ENCODE results near the gene TAC4.

Gene TAC4

DNA sequence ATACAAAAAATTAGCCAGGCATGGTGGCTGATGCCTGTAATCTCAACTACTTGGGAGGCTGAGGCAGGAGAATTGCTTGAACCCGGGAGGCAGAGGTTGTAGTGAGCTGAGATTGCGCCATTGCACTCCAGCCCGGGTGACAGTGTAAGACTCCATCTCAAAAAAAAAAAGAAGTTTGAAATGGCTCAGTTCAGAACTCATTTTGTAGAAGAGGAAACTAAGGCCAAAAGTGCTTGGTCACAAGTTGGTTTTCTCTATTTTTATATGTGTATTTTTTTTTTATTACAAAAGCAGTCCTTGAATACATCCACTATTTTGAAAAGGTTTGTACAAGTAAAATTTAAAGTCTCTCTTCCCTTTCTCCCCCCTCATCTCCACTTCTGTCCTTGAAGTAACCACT, 5.5 kb downstream of the TAC4 start:
- DNase-seq (ENCODE audit: low spot score) = no peak

DNA sequence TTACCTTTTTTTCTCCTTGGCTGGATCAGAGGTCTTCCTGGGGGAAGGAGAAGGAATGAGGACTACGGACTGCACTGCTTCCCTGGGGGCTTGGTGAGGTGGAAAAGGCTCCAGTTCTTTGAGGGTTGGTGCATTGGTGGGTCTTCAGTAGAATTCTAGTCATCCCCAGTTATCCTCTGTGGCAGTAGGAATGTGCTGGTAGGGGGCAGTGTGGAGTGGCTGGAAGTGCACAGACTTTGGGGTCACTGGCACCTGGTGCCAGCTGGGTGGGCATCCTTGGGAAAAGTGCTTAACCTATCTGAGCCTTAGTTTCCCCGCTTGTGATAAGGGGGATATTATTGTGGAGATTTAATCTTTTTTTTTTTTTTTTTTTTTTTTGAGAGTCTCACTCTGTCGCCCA, 6.3 kb downstream of the TAC4 start:
- DNase-seq (ENCODE audit: low spot score) = no peak

DNA sequence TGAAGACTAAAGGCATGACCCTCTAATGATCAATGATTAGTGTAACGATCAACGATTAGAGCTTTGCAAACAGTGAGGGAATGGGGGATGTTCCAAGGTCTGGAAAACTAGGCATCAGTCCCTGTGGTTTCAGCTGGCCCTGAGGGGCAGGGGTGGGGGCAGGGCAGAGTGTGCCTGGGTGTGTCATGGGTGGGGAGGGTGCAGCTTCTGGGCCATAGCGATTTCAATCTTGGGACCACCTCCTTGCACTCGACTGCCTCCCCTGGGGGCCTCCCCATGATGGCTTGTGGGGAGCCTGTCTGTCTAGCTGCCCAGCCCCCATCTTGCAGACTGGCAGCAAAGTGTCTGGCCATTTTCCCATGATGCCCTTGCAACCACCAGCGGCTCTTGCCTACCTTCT, 8.4 kb downstream of the TAC4 start:
- no peak for DNase-seq (ENCODE audit: low spot score)

- no peak for DNase-seq (ENCODE audit: low spot score)
Observed at GRCh38 chr17:49836111-49837030, 11.5 kb downstream of the TAC4 start.

- no peak for DNase-seq (ENCODE audit: low spot score)
Observed at GRCh38 chr17:49835472-49835871, 12.4 kb downstream of the TAC4 start.

DNA sequence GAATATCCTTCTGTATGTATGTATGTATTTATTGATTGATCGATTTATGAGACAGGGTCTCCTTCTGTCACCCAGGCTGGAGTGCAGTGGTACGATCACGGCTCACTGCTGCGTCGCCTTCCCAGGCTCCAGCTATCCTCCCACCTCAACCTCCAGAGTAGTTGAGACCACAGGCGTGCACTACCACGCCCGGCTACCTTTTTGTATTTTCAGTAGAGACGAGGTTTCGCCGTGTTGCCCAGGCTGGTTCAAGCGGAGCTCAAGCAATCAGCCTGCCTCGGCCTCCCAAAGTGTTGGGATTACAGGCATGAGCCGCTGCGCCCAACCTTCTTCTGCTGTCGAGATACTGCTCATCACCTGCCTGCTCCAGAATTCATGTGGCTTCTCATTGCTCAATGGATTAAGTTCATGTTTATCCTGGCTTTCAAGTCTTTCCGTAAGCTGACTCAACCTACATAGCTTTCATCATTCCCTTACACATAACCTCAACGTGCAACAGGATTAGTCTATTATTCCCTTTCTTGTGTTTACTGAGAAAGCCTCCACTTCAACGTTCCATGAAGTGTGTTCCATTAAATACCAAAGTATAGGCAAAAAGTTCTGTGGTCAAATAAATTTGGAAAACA, 13.6 kb downstream of the TAC4 start:
- DNase-seq (ENCODE audit: low spot score) = no peak

- DNase-seq (ENCODE audit: low spot score) = no peak
Observed at GRCh38 chr17:49832840-49833599, 14.8 kb downstream of the TAC4 start.

- DNase-seq (ENCODE audit: low spot score) = no peak
Observed at GRCh38 chr17:49830605-49831004, 17.3 kb downstream of the TAC4 start.

- DNase-seq (ENCODE audit: low spot score) = no peak
Observed at GRCh38 chr17:49829026-49829425, 18.8 kb downstream of the TAC4 start.

- peak; percentile 53 for DNase-seq (ENCODE audit: low spot score)
Observed at GRCh38 chr17:49828325-49828724, 19.5 kb downstream of the TAC4 start.

GRCh38 chr17:49825645-49826044, 22.2 kb downstream of the TAC4 start:
- DNase-seq (ENCODE audit: low spot score) = no peak

GRCh38 chr17:49823614-49824013, 24.3 kb downstream of the TAC4 start:
- DNase-seq (ENCODE audit: low spot score) = no peak

DNA sequence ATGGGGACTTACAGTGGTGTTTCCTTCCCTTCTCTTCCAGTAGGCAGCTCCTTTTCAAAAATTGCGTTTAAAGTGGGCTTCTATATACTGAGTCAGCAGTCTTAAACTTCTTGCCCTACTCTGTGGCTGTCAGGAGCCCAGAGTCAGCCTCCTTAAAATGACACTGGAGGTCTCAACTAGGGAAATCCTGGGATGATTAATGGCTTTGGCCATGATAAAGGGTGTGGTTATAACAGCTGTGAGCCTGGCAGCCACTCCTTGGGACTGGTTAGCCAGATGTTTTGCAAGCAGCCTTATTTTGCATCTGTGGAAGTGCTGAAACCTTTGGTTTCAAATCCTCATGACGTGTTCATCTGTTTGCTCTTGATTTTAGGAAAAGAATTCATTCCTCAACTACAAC, 25.0 kb downstream of the TAC4 start:
- peak; percentile 77 for DNase-seq (ENCODE audit: low spot score)

- DNase-seq (ENCODE audit: low spot score) = no peak
Observed at GRCh38 chr17:49821916-49822315, 26.0 kb downstream of the TAC4 start.

DNA sequence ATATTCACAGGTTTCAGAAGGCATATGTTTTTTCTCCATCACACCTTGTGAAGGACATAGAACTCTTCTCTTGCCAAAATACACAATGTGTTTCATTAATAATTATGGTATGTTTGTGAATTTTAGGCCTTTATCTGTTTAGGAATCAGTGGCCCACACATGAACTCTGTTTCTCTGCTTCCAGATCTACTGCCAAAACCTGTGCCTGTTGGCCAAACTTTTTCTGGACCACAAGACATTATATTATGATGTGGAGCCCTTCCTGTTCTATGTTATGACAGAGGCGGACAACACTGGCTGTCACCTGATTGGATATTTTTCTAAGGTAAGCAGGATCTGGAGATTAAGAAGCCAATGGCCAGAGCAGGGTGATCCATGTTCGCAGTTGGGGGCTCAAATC, 26.4 kb downstream of the TAC4 start:
- DNase-seq (ENCODE audit: low spot score) = no peak

- no peak for DNase-seq (ENCODE audit: low spot score)
Observed at GRCh38 chr17:49820773-49821172, 27.1 kb downstream of the TAC4 start.

GRCh38 chr17:49819651-49820050, 28.2 kb downstream of the TAC4 start:
- DNase-seq (ENCODE audit: low spot score) = no peak

GRCh38 chr17:49819138-49819537, 28.7 kb downstream of the TAC4 start:
- no peak for DNase-seq (ENCODE audit: low spot score)

DNA sequence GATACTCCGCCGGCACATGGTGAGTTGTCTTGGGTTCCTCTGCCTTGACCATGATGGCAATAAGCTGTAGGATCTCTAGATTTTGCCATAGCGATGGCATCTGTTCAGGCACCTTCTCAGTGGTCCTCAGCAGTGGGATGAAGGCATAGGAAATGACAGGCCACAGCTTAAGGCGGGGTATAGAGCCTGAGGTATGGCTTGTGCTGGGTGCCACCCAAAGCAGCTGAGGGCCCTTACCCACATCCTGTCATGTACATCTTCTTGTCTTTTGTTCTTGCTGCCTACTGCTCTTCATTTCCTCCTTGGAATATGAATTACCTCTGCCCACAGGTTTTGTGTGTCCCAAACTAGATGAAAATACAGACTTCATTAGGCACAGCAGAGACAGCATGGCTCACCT, 29.9 kb downstream of the TAC4 start:
- no peak for DNase-seq (ENCODE audit: low spot score)

DNA sequence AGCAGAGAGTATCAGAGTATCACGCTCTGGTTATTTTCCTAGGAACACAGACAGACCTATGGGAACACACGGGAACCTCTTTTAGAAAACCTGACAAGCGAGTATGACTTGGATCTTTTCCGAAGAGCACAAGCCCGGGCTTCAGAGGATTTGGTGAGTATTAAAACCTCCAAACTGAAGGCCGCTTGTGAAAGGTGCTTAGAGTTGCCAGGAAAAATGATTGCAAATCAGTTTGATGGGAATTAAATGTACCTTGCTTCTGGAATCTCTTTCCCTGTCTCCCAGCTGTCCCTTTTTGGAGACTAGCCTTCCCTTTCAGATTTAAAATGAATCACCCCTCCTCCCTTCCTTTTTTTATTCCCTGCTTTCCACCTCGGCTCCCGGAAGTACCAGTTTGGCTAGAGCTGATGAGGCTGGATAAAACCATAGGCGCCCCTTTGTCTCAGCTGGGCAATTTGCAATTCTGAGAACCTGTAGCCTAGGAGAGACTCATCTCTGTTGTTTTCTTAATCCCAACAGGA, 32.0 kb downstream of the TAC4 start:
- DNase-seq (ENCODE audit: low spot score) = no peak

GRCh38 chr17:49814781-49815529, 32.9 kb downstream of the TAC4 start:
- no peak for DNase-seq (ENCODE audit: low spot score)

GRCh38 chr17:49809056-49809455, 38.8 kb downstream of the TAC4 start:
- DNase-seq (ENCODE audit: low spot score) = no peak

Measured in AG20443 (cell line).